C4-2B (cell line): ENCODE results near the gene TECTA.

ENCODE experiments used
- H3K27ac ChIP-seq: fragments of 450-650 bp; 2 replicates; pipeline ENCODE4 v1.5.1; 2017
- CTCF ChIP-seq: fragments of 450-650 bp; conservative IDR thresholded peaks from 2 replicates; pipeline ENCODE4 v1.5.1; 2017; ENCODE audit warnings: mild to moderate bottlenecking
- ZFX ChIP-seq: fragments of 450-650 bp; IDR thresholded peaks from 2 replicates; pipeline ENCODE4 v1.6.1; 2017

Gene TECTA, protein sequence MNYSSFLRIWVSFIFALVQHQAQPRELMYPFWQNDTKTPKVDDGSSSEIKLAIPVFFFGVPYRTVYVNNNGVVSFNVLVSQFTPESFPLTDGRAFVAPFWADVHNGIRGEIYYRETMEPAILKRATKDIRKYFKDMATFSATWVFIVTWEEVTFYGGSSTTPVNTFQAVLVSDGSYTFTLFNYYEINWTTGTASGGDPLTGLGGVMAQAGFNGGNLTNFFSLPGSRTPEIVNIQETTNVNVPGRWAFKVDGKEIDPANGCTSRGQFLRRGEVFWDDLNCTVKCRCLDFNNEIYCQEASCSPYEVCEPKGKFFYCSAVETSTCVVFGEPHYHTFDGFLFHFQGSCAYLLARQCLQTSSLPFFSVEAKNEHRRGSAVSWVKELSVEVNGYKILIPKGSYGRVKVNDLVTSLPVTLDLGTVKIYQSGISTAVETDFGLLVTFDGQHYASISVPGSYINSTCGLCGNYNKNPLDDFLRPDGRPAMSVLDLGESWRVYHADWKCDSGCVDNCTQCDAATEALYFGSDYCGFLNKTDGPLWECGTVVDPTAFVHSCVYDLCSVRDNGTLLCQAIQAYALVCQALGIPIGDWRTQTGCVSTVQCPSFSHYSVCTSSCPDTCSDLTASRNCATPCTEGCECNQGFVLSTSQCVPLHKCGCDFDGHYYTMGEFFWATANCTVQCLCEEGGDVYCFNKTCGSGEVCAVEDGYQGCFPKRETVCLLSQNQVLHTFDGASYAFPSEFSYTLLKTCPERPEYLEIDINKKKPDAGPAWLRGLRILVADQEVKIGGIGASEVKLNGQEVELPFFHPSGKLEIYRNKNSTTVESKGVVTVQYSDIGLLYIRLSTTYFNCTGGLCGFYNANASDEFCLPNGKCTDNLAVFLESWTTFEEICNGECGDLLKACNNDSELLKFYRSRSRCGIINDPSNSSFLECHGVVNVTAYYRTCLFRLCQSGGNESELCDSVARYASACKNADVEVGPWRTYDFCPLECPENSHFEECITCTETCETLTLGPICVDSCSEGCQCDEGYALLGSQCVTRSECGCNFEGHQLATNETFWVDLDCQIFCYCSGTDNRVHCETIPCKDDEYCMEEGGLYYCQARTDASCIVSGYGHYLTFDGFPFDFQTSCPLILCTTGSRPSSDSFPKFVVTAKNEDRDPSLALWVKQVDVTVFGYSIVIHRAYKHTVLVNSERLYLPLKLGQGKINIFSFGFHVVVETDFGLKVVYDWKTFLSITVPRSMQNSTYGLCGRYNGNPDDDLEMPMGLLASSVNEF (N-terminal part only)

GRCh38 chr11:121100943-121101342 lies at the start of gene TECTA:
TECTA (plus strand) TSS chr11:121101243; CDS start chr11:121102666, 1,423 bp downstream.
- TF ChIP-seq CTCF = no peak
- TF ChIP-seq ZFX = no peak
- no peak within 1 kb of the TSS for H3K27ac ChIP-seq

DNA sequence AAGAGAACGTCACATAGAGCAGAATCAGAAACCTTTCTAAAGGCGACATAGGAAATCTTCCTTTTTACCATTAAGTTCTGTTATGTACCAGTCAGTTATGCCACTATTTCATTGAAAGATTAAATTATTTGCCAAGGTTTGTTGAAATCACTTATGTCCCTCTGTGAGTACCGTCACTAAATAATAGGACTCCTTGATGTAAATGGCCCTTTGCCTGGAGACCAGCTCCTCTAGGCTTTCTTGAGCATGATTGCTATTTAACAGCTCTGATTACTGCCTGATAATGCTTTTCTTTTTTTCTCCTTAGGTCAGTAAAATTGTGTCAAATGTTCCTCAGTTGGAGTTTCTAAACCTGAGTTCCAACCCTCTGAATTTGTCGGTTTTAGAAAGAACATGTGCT lies 47.8 kb upstream of the TECTA start:
- no peak for TF ChIP-seq CTCF
- TF ChIP-seq ZFX = no peak
- H3K27ac ChIP-seq = no peak overlapping the region

DNA sequence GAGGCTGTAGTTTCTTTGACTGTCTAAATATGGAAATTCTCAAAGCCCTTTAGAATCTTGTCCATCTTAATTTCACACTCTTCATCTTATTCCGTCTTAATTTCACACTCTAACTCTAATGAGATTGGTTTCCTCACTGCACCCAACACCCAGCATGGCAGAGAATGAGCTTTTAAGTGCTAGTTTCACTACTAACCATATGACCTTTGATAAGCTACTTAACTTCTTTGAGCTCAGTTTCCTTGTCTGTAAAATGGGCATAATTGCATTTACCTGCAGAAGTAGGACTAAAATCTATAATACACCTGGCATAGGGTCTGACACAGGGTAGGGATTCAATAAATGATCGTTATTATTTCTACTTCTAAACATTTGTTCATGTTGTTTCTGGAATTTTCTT lies 46.8 kb upstream of the TECTA start:
- no peak overlapping the region for H3K27ac ChIP-seq
- TF ChIP-seq CTCF = no peak
- TF ChIP-seq ZFX = no peak

DNA sequence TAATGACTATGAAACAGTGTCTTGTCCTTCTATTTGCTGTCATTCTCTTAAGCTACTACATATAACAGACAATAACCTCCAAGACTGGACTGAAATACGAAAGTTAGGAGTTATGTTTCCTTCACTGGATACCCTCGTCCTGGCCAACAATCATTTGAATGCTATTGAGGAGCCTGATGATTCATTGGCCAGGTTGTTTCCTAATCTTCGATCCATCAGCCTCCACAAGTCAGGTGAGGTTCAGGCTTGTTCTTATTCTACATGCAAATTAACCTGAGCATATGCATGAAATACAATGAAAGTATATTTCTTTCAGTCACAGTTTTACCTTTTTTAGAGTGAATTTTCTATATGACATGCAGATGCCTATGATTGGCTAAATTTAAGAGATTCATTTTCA lies 46.0 kb upstream of the TECTA start:
- H3K27ac ChIP-seq = no peak overlapping the region
- no peak for TF ChIP-seq ZFX

- TF ChIP-seq CTCF (no peak), ZFX (no peak)
- H3K27ac ChIP-seq = no peak overlapping the region
Observed at GRCh38 chr11:121057922-121058321, 43.1 kb upstream of the TECTA start.

- no peak overlapping the region for H3K27ac ChIP-seq
- no peak for TF ChIP-seq ZFX
- no peak for TF ChIP-seq CTCF
Observed at GRCh38 chr11:121058941-121059340, 42.1 kb upstream of the TECTA start.

- TF ChIP-seq CTCF (no peak), ZFX (no peak)
- H3K27ac ChIP-seq = no peak overlapping the region
Observed at GRCh38 chr11:121059605-121060004, 41.4 kb upstream of the TECTA start.
